ENCODE measurements around the gene FAM20C.
"Not testable (repeated sequence)": the region's sequence is repeated elsewhere in the genome, so short reads cannot be mapped to it uniquely, and the experiment has no call there.

Gene FAM20C

DNA sequence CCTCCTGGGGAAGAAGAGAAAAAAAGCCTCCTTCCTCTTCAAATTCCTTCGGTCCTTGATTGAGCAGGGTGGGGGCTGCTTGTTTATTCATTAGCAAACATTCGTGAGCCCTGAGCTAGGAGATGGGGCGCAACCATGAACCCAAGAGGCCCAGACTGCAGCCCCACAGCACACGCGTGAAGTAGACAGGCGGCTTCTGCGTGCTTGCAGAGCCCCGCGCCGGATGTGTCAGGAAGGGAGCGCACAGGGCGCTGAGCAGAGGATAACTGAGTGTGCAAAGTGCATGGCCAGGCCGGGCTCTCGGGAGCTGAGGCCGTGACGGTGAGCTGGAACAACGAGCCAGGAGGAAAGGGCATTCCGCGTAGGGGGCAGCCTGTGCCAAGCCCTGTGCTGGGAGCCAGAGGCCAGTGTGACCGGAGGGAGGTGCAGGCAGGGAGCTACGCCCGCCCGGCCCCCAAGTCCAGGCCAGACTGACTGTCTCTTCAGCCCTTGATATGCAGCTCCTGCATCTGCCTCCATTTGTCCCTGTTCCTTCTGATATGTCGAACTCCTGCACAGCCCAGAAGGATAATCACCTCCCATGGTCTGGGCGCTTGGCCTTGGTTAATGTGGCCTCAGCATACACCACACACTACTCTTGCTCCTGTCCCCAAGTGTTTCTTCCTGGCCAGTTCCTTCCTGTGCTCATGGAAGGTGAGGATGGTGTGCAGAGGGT, 102.2 kb downstream of the FAM20C start:
- Histone ChIP-seq H2AK5ac (ENCODE audit: low read length, severe bottlenecking) (no peak overlapping the region), H3K36me3 (ENCODE audit: control insufficient read depth in 1 of 2, insufficient read depth in 2 of 2, low read depth in 1 of 2, low read length in 2 of 2) (no peaks in the 10 kb centered on the region), H3K18ac (ENCODE audit: low read depth in 1 of 2, low read length in 2 of 2) (no peak overlapping the region), H4K8ac (ENCODE audit: low read length) (no peak overlapping the region), H3K4me1 (ENCODE audit: control insufficient read depth, insufficient read depth, low read depth, low read length) (peaks cover 2% of the 10 kb centered on the region), H2BK15ac (ENCODE audit: low read depth, poor library complexity, severe bottlenecking) (no peak overlapping the region), H2BK12ac (ENCODE audit: low read length in 2 of 2) (no peak overlapping the region), H3K4me2 (ENCODE audit: low read length, poor library complexity, severe bottlenecking) (no peak overlapping the region), H3K79me1 (replicated peaks; ENCODE audit: low read length, poor library complexity, severe bottlenecking) (no peaks in the 10 kb centered on the region), H3K14ac (ENCODE audit: low read length in 2 of 2) (no peak overlapping the region), H3K4me3 (ENCODE audit: insufficient read depth in 1 of 2, low read depth in 1 of 2, low read length in 2 of 2) (no peak overlapping the region), H4K91ac (ENCODE audit: low read length) (no peak overlapping the region), H2BK120ac (ENCODE audit: low read depth, low read length) (no peak overlapping the region), H3K23ac (ENCODE audit: low read length in 2 of 2) (no peak overlapping the region), H3K27ac (ENCODE audit: low read length, poor library complexity, severe bottlenecking) (no peak overlapping the region), H2BK5ac (ENCODE audit: low read depth, low read length, poor library complexity, severe bottlenecking) (no peak overlapping the region), H3K9ac (ENCODE audit: low read length) (no peak overlapping the region), H3K4ac (ENCODE audit: low read depth in 1 of 2, low read length in 2 of 2) (no peak overlapping the region), H3K9me3 (ENCODE audit: control insufficient read depth, low read length) (no peaks in the 10 kb centered on the region), H3K27me3 (ENCODE audit: control insufficient read depth in 1 of 2, insufficient read depth in 1 of 2, low read length in 2 of 2) (peaks cover 70 to 82% of the 10 kb centered on the region in 2 experiments), H2AFZ (ENCODE audit: low read depth, low read length) (no peak overlapping the region)
- DNase-seq: no peak
- 93% methylated on average over 24 of the region's 25 CpGs for WGBS

GRCh38 chr7:295155-296154, 103.1 kb downstream of the FAM20C start:
- Histone ChIP-seq H4K8ac (ENCODE audit: low read length) (no peak overlapping the region), H2BK12ac (ENCODE audit: low read length in 2 of 2) (no peak overlapping the region), H3K79me1 (replicated peaks; ENCODE audit: low read length, poor library complexity, severe bottlenecking) (no peaks in the 10 kb centered on the region), H2BK15ac (ENCODE audit: low read depth, poor library complexity, severe bottlenecking) (no peak overlapping the region), H2AK5ac (ENCODE audit: low read length, severe bottlenecking) (no peak overlapping the region), H3K14ac (ENCODE audit: low read length in 2 of 2) (no peak overlapping the region), H3K4ac (ENCODE audit: low read depth in 1 of 2, low read length in 2 of 2) (no peak overlapping the region), H2BK120ac (ENCODE audit: low read depth, low read length) (no peak overlapping the region), H3K27ac (ENCODE audit: low read length, poor library complexity, severe bottlenecking) (no peak overlapping the region), H4K91ac (ENCODE audit: low read length) (no peak overlapping the region), H2BK5ac (ENCODE audit: low read depth, low read length, poor library complexity, severe bottlenecking) (no peak overlapping the region), H3K4me1 (ENCODE audit: control insufficient read depth, insufficient read depth, low read depth, low read length) (peaks cover 2% of the 10 kb centered on the region), H3K9ac (ENCODE audit: low read length) (no peak overlapping the region), H3K9me3 (ENCODE audit: control insufficient read depth, low read length) (no peaks in the 10 kb centered on the region), H2AFZ (ENCODE audit: low read depth, low read length) (no peak overlapping the region), H3K4me2 (ENCODE audit: low read length, poor library complexity, severe bottlenecking) (no peak overlapping the region), H3K18ac (ENCODE audit: low read depth in 1 of 2, low read length in 2 of 2) (no peak overlapping the region), H3K27me3 (ENCODE audit: control insufficient read depth in 1 of 2, insufficient read depth in 1 of 2, low read length in 2 of 2) (peaks cover 70 to 82% of the 10 kb centered on the region in 2 experiments), H3K4me3 (ENCODE audit: insufficient read depth in 1 of 2, low read depth in 1 of 2, low read length in 2 of 2) (no peak overlapping the region), H3K23ac (ENCODE audit: low read length in 2 of 2) (no peak overlapping the region), H3K36me3 (ENCODE audit: control insufficient read depth in 1 of 2, insufficient read depth in 2 of 2, low read depth in 1 of 2, low read length in 2 of 2) (no peaks in the 10 kb centered on the region)
- DNase-seq: no peak
- WGBS: 89% methylated on average over 27 of the region's 27 CpGs

GRCh38 chr7:296373-296945, 104.1 kb downstream of the FAM20C start:
- WGBS: 93% methylated on average over 14 of the region's 20 CpGs
- Histone ChIP-seq H3K4me1 (ENCODE audit: control insufficient read depth, insufficient read depth, low read depth, low read length) (peaks cover 10% of the 10 kb centered on the region), H3K79me1 (replicated peaks; ENCODE audit: low read length, poor library complexity, severe bottlenecking) (no peaks in the 10 kb centered on the region), H3K9ac (ENCODE audit: low read length) (no peak overlapping the region), H3K36me3 (ENCODE audit: control insufficient read depth in 1 of 2, insufficient read depth in 2 of 2, low read depth in 1 of 2, low read length in 2 of 2) (no peaks in the 10 kb centered on the region), H3K27me3 (ENCODE audit: control insufficient read depth in 1 of 2, insufficient read depth in 1 of 2, low read length in 2 of 2) (peaks cover 65 to 85% of the 10 kb centered on the region in 2 experiments), H3K9me3 (ENCODE audit: control insufficient read depth, low read length) (no peaks in the 10 kb centered on the region), H2AK5ac (ENCODE audit: low read length, severe bottlenecking) (no peak overlapping the region), H3K14ac (ENCODE audit: low read length in 2 of 2) (no peak overlapping the region), H3K18ac (ENCODE audit: low read depth in 1 of 2, low read length in 2 of 2) (no peak overlapping the region), H4K91ac (ENCODE audit: low read length) (no peak overlapping the region), H3K4me3 (ENCODE audit: insufficient read depth in 1 of 2, low read depth in 1 of 2, low read length in 2 of 2) (no peak overlapping the region), H3K4me2 (ENCODE audit: low read length, poor library complexity, severe bottlenecking) (no peak overlapping the region), H2BK12ac (ENCODE audit: low read length in 2 of 2) (no peak overlapping the region), H3K27ac (ENCODE audit: low read length, poor library complexity, severe bottlenecking) (no peak overlapping the region), H2AFZ (ENCODE audit: low read depth, low read length) (no peak overlapping the region), H2BK15ac (ENCODE audit: low read depth, poor library complexity, severe bottlenecking) (no peak overlapping the region), H2BK5ac (ENCODE audit: low read depth, low read length, poor library complexity, severe bottlenecking) (no peak overlapping the region), H4K8ac (ENCODE audit: low read length) (no peak overlapping the region), H2BK120ac (ENCODE audit: low read depth, low read length) (no peak overlapping the region), H3K23ac (ENCODE audit: low read length in 2 of 2) (no peak overlapping the region), H3K4ac (ENCODE audit: low read depth in 1 of 2, low read length in 2 of 2) (no peak overlapping the region)
- no peak for DNase-seq

- not testable (repeated sequence) for H2BK120ac ChIP-seq (ENCODE audit: low read depth, low read length); H2AFZ ChIP-seq (ENCODE audit: low read depth, low read length); H3K4ac ChIP-seq (ENCODE audit: low read depth in 1 of 2, low read length in 2 of 2); H3K36me3 ChIP-seq (ENCODE audit: control insufficient read depth in 1 of 2, insufficient read depth in 2 of 2, low read depth in 1 of 2, low read length in 2 of 2); H3K27ac ChIP-seq (ENCODE audit: low read length, poor library complexity, severe bottlenecking); H3K4me2 ChIP-seq (ENCODE audit: low read length, poor library complexity, severe bottlenecking); DNase-seq; H2BK5ac ChIP-seq (ENCODE audit: low read depth, low read length, poor library complexity, severe bottlenecking); H3K79me1 ChIP-seq (replicated peaks; ENCODE audit: low read length, poor library complexity, severe bottlenecking); H2AK5ac ChIP-seq (ENCODE audit: low read length, severe bottlenecking); H2BK15ac ChIP-seq (ENCODE audit: low read depth, poor library complexity, severe bottlenecking); H3K23ac ChIP-seq (ENCODE audit: low read length in 2 of 2); H3K9ac ChIP-seq (ENCODE audit: low read length); H3K18ac ChIP-seq (ENCODE audit: low read depth in 1 of 2, low read length in 2 of 2); H3K14ac ChIP-seq (ENCODE audit: low read length in 2 of 2); H4K8ac ChIP-seq (ENCODE audit: low read length); H3K9me3 ChIP-seq (ENCODE audit: control insufficient read depth, low read length); H3K4me3 ChIP-seq (ENCODE audit: insufficient read depth in 1 of 2, low read depth in 1 of 2, low read length in 2 of 2); H3K4me1 ChIP-seq (ENCODE audit: control insufficient read depth, insufficient read depth, low read depth, low read length); H2BK12ac ChIP-seq (ENCODE audit: low read length in 2 of 2); H4K91ac ChIP-seq (ENCODE audit: low read length)
- WGBS: 80% methylated on average over 22 of the region's 24 CpGs
- peaks cover 58 to 85% of the 10 kb centered on the region in 2 experiments for H3K27me3 ChIP-seq (ENCODE audit: control insufficient read depth in 1 of 2, insufficient read depth in 1 of 2, low read length in 2 of 2)
These were observed 104.8 kb downstream of the FAM20C start for GRCh38 chr7:297141-297540.
